ENCODE data around the gene SEMA7A.

The SEMA7A gene

DNA sequence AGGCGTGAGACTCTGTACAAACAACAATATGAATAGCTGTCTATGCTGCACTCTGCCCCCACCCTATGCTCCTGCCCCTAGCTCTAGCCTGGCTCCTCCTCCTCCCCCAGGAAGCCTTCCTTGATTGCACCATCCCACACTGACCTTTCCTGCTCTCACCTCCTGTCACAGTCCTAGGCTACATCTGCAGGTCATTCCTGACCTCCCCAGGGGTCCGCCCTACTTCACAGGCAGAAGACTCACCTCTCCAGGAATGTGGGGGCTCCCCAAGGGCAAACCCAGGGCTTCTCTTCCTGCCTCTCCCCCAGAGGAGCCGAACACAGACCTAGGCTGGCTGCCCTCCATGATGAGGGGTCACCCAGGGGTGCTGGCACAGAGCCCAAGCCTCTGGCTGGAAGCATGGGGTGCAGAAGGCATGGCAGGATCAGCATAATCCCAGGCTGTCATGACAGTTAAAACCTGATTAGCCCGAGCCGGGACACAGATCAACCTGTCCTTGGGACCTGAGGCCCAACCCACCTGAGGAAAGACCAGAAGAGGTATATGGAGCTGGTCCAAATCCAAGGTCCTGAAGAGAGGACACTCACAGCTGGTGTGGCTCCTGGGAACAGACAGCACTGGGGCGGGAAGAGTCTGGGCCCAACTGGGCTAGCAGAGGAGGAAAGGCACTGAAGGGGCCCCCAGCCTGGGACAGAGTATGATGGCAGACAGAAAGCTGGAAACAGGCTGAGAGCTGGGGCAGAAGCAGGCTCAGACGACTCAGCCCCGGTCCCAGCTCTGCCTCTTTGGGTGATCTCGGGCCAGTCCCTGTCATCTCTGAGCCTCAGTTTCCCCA, 5.9 kb downstream of the SEMA7A start:
- Histone ChIP-seq H3K4me2 (ENCODE audit: low read depth, low read length, poor library complexity, severe bottlenecking) (no peak overlapping the region), H3F3A (ENCODE audit: insufficient read depth) (no peaks in the 10 kb centered on the region), H3K36me3 (ENCODE audit: low read length) (no peaks in the 10 kb centered on the region), H2AFZ (ENCODE audit: low read depth, low read length, severe bottlenecking) (no peak overlapping the region), H3K79me2 (ENCODE audit: insufficient read depth, low read length) (no peaks in the 10 kb centered on the region), H3K9ac (ENCODE audit: low read length) (no peak overlapping the region), H3K4me3 (ENCODE audit: insufficient read depth, low read length, poor library complexity, severe bottlenecking) (no peak overlapping the region), H3K9me3 (ENCODE audit: insufficient read depth, low read length) (no peaks in the 10 kb centered on the region), H3K9me2 (replicated peaks; ENCODE audit: insufficient read depth, low read length) (no peaks in the 10 kb centered on the region), H3K27ac (ENCODE audit: low read depth, low read length) (no peak overlapping the region), H4K20me1 (ENCODE audit: low read depth, low read length) (no peaks in the 10 kb centered on the region), H3K27me3 (ENCODE audit: low read length) (no peaks in the 10 kb centered on the region)
- no peak for TF ChIP-seq EZH2phosphoT487 (conservative IDR thresholded peaks at IDR 0.05; ENCODE audit: low read length)
- TF ChIP-seq, protein P1, sequence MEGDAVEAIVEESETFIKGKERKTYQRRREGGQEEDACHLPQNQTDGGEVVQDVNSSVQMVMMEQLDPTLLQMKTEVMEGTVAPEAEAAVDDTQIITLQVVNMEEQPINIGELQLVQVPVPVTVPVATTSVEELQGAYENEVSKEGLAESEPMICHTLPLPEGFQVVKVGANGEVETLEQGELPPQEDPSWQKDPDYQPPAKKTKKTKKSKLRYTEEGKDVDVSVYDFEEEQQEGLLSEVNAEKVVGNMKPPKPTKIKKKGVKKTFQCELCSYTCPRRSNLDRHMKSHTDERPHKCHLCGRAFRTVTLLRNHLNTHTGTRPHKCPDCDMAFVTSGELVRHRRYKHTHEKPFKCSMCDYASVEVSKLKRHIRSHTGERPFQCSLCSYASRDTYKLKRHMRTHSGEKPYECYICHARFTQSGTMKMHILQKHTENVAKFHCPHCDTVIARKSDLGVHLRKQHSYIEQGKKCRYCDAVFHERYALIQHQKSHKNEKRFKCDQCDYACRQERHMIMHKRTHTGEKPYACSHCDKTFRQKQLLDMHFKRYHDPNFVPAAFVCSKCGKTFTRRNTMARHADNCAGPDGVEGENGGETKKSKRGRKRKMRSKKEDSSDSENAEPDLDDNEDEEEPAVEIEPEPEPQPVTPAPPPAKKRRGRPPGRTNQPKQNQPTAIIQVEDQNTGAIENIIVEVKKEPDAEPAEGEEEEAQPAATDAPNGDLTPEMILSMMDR (IDR thresholded peaks at IDR 0.05; ENCODE audit: insufficient read depth, low read length, poor library complexity, severe bottlenecking): no peak

DNA sequence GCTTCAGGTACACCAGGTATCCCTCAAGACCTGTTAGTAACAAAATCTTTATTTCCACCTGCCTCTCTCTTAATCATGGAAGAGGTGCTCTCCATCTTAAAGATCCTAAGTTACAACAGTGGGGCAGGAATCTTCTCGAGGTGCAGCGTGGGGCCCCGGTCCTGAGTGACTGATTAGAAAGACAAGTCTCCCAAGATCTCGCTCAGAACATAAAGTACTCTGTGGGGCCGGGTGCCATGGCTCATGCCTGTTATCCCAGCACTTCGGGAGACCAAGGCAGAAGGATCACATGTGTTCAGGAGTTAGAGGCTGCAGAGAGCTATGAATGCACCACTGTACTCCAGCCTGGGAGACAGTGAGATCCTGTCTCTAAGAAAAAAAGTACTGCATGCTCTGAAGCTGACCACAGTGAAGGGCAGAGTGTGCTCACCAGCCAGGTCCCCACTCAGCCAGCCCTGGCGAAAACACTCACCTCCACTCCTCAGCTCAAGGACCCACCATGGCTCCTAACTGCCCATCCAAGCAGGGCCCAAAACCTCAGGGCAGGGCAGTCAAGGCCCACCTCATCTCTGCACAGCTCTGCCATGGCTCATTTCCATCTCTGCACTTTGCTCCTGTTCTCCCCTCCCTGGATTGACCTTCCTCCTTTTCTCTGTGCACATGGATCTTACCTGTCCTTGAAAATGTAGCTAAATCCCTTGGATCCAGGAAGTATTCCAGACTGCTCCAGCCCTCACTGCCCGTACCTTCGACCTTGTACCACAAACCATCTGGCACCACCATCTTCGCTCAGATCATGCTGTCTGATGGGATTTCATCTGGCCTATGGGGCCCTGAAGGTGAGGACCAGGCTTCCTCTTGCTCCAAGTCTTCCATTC, 7.1 kb downstream of the SEMA7A start:
- no peaks in the 10 kb centered on the region for H3K9me3 ChIP-seq (ENCODE audit: insufficient read depth, low read length)
- no peaks in the 10 kb centered on the region for H4K20me1 ChIP-seq (ENCODE audit: low read depth, low read length)
- H3K9me2 ChIP-seq (replicated peaks; ENCODE audit: insufficient read depth, low read length): no peaks in the 10 kb centered on the region
- H3K27ac ChIP-seq (ENCODE audit: low read depth, low read length): no peak overlapping the region
- H3K9ac ChIP-seq (ENCODE audit: low read length): no peak overlapping the region
- H3K79me2 ChIP-seq (ENCODE audit: insufficient read depth, low read length): no peaks in the 10 kb centered on the region
- no peak overlapping the region for H3K4me3 ChIP-seq (ENCODE audit: insufficient read depth, low read length, poor library complexity, severe bottlenecking)
- H3K36me3 ChIP-seq (ENCODE audit: low read length): no peaks in the 10 kb centered on the region
- no peak overlapping the region for H2AFZ ChIP-seq (ENCODE audit: low read depth, low read length, severe bottlenecking)
- H3K27me3 ChIP-seq (ENCODE audit: low read length): no peaks in the 10 kb centered on the region
- no peaks in the 10 kb centered on the region for H3F3A ChIP-seq (ENCODE audit: insufficient read depth)
- TF ChIP-seq, protein P1 (IDR thresholded peaks at IDR 0.05; ENCODE audit: insufficient read depth, low read length, poor library complexity, severe bottlenecking): no peak
- TF ChIP-seq EZH2phosphoT487 (conservative IDR thresholded peaks at IDR 0.05; ENCODE audit: low read length): no peak
- no peak overlapping the region for H3K4me2 ChIP-seq (ENCODE audit: low read depth, low read length, poor library complexity, severe bottlenecking)

DNA sequence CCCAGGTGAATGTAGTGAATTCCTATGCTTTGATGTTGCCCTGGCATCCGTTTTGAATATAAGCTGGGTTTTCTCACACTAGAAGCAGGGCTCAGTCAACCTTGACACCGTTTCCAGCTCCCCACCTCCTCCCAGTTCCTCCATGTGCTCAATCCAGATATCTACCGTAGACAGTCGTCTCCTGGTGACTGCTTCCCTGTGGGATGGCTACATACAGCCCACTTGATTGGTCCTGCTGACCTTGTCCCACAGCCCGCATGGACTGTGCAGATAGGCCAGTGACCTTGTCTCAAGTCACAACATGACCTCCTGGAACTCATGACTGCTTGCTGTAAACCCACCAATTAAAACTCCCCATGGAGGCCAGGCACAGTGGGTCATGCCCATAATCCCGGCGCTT, 8.1 kb downstream of the SEMA7A start:
- Histone ChIP-seq H2AFZ (ENCODE audit: low read depth, low read length, severe bottlenecking) (no peak overlapping the region), H3K9me2 (replicated peaks; ENCODE audit: insufficient read depth, low read length) (no peaks in the 10 kb centered on the region), H3K9me3 (ENCODE audit: insufficient read depth, low read length) (no peaks in the 10 kb centered on the region), H3K27me3 (ENCODE audit: low read length) (no peaks in the 10 kb centered on the region), H3K36me3 (ENCODE audit: low read length) (no peaks in the 10 kb centered on the region), H3K27ac (ENCODE audit: low read depth, low read length) (no peak overlapping the region), H4K20me1 (ENCODE audit: low read depth, low read length) (no peaks in the 10 kb centered on the region), H3K4me2 (ENCODE audit: low read depth, low read length, poor library complexity, severe bottlenecking) (no peak overlapping the region), H3K4me3 (ENCODE audit: insufficient read depth, low read length, poor library complexity, severe bottlenecking) (no peak overlapping the region), H3K79me2 (ENCODE audit: insufficient read depth, low read length) (no peaks in the 10 kb centered on the region), H3F3A (ENCODE audit: insufficient read depth) (no peaks in the 10 kb centered on the region), H3K9ac (ENCODE audit: low read length) (no peak overlapping the region)
- TF ChIP-seq, protein P1 (IDR thresholded peaks at IDR 0.05; ENCODE audit: insufficient read depth, low read length, poor library complexity, severe bottlenecking): no peak
- TF ChIP-seq EZH2phosphoT487 (conservative IDR thresholded peaks at IDR 0.05; ENCODE audit: low read length): no peak
